PC-3 (cell line): ENCODE measurements around the gene GLS. TPM values are rescaled to one million over a fixed set of nuclear protein-coding genes. Genes with fewer than 3 reads are reported as not detected.
A peak's percentile ranks its signal among the peaks of the same experiment; 100 is the strongest.

Source experiments
- ATAC-seq: fragments of 200-7000 bp; cut with Tn5 transposase; 2 replicates; pipeline ENCODE4 v1.9.1; 2020; ENCODE audit warnings: mild to moderate bottlenecking, moderate library complexity
- BruUV-seq: library from RNA; stranded (reverse); fragments of 400-500 nt; replicated peaks from 2 replicates; lab custom pipeline; 2021; lab: Mats Ljungman, UMichigan
- CTCF ChIA-PET: fragments of 300-600 bp; sonication (Branson Sonifier 250); formaldehyde crosslinking; loops from one replicate; lab custom pipeline; 2022; ENCODE audit warnings: antibody characterized with exemption; lab: Charles Lee
- POLR2A ChIA-PET: fragments of 300-600 bp; sonication (Branson Sonifier 250); formaldehyde crosslinking; loops from one replicate; lab custom pipeline; 2022; ENCODE audit warnings: antibody characterized with exemption; ENCODE audit not compliant: unreplicated experiment; lab: Charles Lee
- DNase-seq: peaks from one replicate; pipeline ENCODE4 v3.0.0-alpha.2; 2015
- H2AFZ ChIP-seq: fragments of 300-600 bp; sonication (generic); 2 replicates; pipeline ENCODE4 v1.6.0; 2016; ENCODE audit warnings: antibody characterized with exemption, low read length
- H3F3A ChIP-seq: fragments of 300-600 bp; sonication (generic); one replicate; pipeline ENCODE4 v1.6.0; 2017; ENCODE audit warnings: antibody characterized with exemption, low read length, control low read depth, mild to moderate bottlenecking; ENCODE audit not compliant: unreplicated experiment
- H3K27ac ChIP-seq: fragments of 300-600 bp; sonication (generic); 2 replicates; pipeline ENCODE4 v1.5.1; 2016; ENCODE audit warnings: mild to moderate bottlenecking, low read length
- H3K27me3 ChIP-seq: fragments of 300-600 bp; sonication (generic); 2 replicates; pipeline ENCODE4 v1.6.1; 2016; ENCODE audit warnings: low read length, mixed read lengths
- H3K36me3 ChIP-seq: fragments of 300-600 bp; sonication (generic); 2 replicates; pipeline ENCODE4 v1.6.1; 2016; ENCODE audit warnings: low read depth, mixed run types, low read length, mixed read lengths
- H3K4me1 ChIP-seq: fragments of 300-600 bp; sonication (generic); 2 replicates; pipeline ENCODE4 v1.5.1; 2016; ENCODE audit warnings: low read length; ENCODE audit not compliant: insufficient read depth
- H3K4me2 ChIP-seq: fragments of 300-600 bp; sonication (generic); 2 replicates; pipeline ENCODE4 v1.6.0; 2016; ENCODE audit warnings: low read length
- H3K4me3 ChIP-seq: fragments of 300-600 bp; sonication (generic); 2 replicates; pipeline ENCODE4 v1.5.1; 2016; ENCODE audit warnings: mild to moderate bottlenecking, low read length, mixed read lengths
- H3K79me2 ChIP-seq: fragments of 300-600 bp; sonication (generic); 2 replicates; pipeline ENCODE4 v1.6.1; 2017; ENCODE audit warnings: low read length, mixed read lengths
- H3K9ac ChIP-seq: fragments of 300-600 bp; sonication (generic); 2 replicates; pipeline ENCODE4 v1.6.0; 2016; ENCODE audit warnings: mild to moderate bottlenecking, low read length
- H3K9me2 ChIP-seq: fragments of 300-600 bp; sonication (generic); replicated peaks from 2 replicates; pipeline ENCODE4 v1.6.1; 2016; ENCODE audit warnings: mixed run types, low read length, mixed read lengths
- H3K9me3 ChIP-seq: fragments of 300-600 bp; sonication (generic); 2 replicates; pipeline ENCODE4 v1.6.1; 2016; ENCODE audit warnings: low read length, mixed read lengths
- H4K20me1 ChIP-seq: fragments of 300-600 bp; sonication (generic); 2 replicates; pipeline ENCODE4 v1.6.1; 2016; ENCODE audit warnings: low read length, mixed read lengths
- EZH2 ChIP-seq: fragments of 300-600 bp; sonication (generic); IDR thresholded peaks from one replicate; pipeline ENCODE4 v1.6.1; 2017; ENCODE audit warnings: antibody characterized with exemption, mild to moderate bottlenecking, low read length; ENCODE audit not compliant: unreplicated experiment
- EZH2phosphoT487 ChIP-seq: fragments of 300-600 bp; sonication (generic); IDR thresholded peaks from 2 replicates; pipeline ENCODE4 v1.6.1; 2018; ENCODE audit warnings: mild to moderate bottlenecking, antibody characterized with exemption, low read length, borderline replicate concordance
- intact Hi-C: fragments of 100-400 bp; cut with micrococcal nuclease; formaldehyde crosslinking; loops from 2 replicates; pipeline ENCODE4 v1.9.0; 2023
- total RNA-seq: library from RNA; depleted of rRNA; stranded (reverse); fragments of >200 nt; gene quantifications from 2 replicates; pipeline ENCODE4 v1.2.3, GENCODE V29; 2014
- TF ChIP-seq, protein P1 (sequence below): fragments of 300-600 bp; sonication (generic); conservative IDR thresholded peaks from 2 replicates; pipeline ENCODE4 v1.5.1; 2017; ENCODE audit warnings: antibody characterized with exemption, low read depth, mild to moderate bottlenecking, low read length

Gene GLS
- total RNA-seq, 1 experiment from 2014 or later = 67.4 TPM

DNA sequence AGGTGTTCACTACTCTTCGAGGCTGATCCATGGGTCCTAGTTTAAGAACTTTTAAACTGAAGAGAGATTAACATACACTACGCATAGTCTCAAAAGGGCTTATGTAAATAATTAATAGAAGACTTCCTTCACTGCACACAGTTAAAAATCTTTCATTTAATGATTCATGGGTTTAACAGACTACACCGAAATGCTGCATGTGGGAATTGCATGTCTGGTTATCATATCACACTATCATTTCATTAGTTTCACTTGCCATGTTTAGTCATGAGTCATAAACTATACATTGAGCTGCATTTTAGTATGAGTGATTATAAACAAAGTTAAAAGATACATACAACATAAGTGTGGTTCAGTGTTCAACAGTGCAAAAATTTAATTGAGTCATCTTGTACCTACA is 31.2 kb downstream of the GLS start:
- DNase-seq = peak; percentile 54
- ChIA-PET POLR2A (interaction anchor here (0.5 kb wide), 1 partner anchor 31 kb away, joined by 6 read pairs; no protein-coding TSS in a partner anchor), CTCF (no interaction called here)
- H2AFZ ChIP-seq = no peak overlapping the region
- BruUV-seq = no TSS peak
- no peak overlapping the region for H3K9ac ChIP-seq
- H3K4me2 ChIP-seq = no peak overlapping the region
- H3K27ac ChIP-seq = 0 out of 2 replicates have a peak overlapping the region, but pooled peaks have one; percentile 2
- no peaks in the 10 kb centered on the region for H3F3A ChIP-seq
- intact Hi-C loops = no loop called here
- no peaks in the 10 kb centered on the region for H4K20me1 ChIP-seq
- TF ChIP-seq EZH2 (no peak), EZH2phosphoT487 (no peak)
- TF ChIP-seq, protein P1, sequence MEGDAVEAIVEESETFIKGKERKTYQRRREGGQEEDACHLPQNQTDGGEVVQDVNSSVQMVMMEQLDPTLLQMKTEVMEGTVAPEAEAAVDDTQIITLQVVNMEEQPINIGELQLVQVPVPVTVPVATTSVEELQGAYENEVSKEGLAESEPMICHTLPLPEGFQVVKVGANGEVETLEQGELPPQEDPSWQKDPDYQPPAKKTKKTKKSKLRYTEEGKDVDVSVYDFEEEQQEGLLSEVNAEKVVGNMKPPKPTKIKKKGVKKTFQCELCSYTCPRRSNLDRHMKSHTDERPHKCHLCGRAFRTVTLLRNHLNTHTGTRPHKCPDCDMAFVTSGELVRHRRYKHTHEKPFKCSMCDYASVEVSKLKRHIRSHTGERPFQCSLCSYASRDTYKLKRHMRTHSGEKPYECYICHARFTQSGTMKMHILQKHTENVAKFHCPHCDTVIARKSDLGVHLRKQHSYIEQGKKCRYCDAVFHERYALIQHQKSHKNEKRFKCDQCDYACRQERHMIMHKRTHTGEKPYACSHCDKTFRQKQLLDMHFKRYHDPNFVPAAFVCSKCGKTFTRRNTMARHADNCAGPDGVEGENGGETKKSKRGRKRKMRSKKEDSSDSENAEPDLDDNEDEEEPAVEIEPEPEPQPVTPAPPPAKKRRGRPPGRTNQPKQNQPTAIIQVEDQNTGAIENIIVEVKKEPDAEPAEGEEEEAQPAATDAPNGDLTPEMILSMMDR = no peak
- H3K9me2 ChIP-seq = no peaks in the 10 kb centered on the region
- no peaks in the 10 kb centered on the region for H3K9me3 ChIP-seq
- H3K79me2 ChIP-seq = 0 out of 2 replicates have a peak, but pooled peaks cover 6% of the 10 kb centered on the region
- ATAC-seq = peak; percentile 72
- peaks cover 19% of the 10 kb centered on the region for H3K4me1 ChIP-seq
- no peaks in the 10 kb centered on the region for H3K27me3 ChIP-seq
- peaks cover 51% of the 10 kb centered on the region for H3K36me3 ChIP-seq
- H3K4me3 ChIP-seq = no peak overlapping the region

DNA sequence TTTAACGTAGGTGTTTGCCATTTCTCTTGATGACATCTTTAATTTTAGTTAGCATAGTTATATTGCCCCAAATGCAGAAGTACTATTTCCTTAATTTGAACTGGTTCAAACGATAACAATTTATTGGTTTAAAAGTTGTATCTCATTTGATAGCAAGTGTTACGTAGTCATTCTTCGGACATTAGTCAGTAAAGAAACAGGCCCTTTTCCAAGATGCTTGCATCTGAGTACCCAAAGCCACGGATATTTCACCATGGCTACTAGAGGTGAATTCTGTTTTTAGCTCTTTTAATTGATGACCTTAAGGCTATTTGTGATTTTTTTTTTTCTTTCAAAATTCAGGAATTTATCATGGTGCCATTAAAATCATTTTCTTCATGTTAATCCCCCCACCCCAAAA is 32.1 kb downstream of the GLS start:
- no TSS peak for BruUV-seq
- H3K4me2 ChIP-seq = no peak overlapping the region

DNA sequence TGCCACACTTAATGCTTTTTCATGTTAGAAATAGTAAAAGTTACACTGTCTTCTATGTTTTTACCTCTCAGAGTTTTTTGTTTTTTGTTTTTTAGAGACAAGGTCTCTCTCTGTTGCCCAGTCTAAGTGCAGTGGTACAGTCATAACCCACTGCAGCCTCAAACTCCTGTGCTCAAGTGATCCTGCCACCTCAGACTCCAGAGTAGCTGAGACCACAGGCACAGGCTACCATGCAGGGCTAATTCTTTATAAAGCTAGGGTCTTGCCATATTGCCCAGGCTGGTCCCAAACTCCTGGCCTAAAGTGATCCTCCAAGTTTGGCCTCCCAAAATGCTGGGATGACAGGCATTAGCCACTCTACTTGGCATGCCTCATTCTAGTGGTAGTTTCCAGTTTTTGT is 33.1 kb downstream of the GLS start:
- POLR2A ChIA-PET = no interaction called here
- intact Hi-C loops = no loop called here
- no peaks in the 10 kb centered on the region for H3K9me3 ChIP-seq
- no peak for ATAC-seq
- H3K9ac ChIP-seq = no peak overlapping the region
- DNase-seq = no peak
- H2AFZ ChIP-seq = no peak overlapping the region
- H3F3A ChIP-seq = no peaks in the 10 kb centered on the region
- no peak overlapping the region for H3K4me3 ChIP-seq
- no peak overlapping the region for H3K4me2 ChIP-seq
- CTCF ChIA-PET = no interaction called here
- H3K9me2 ChIP-seq = no peaks in the 10 kb centered on the region
- H3K27me3 ChIP-seq = no peaks in the 10 kb centered on the region
- no peak overlapping the region for H3K27ac ChIP-seq
- H3K79me2 ChIP-seq = no peaks in the 10 kb centered on the region
- H4K20me1 ChIP-seq = no peaks in the 10 kb centered on the region
- no TSS peak for BruUV-seq
- TF ChIP-seq EZH2 (no peak), EZH2phosphoT487 (no peak)
- TF ChIP-seq, protein P1 = no peak
- H3K36me3 ChIP-seq = peaks cover 62% of the 10 kb centered on the region
- peaks cover 19% of the 10 kb centered on the region for H3K4me1 ChIP-seq

More for the DNA sequence above, 32.1 kb downstream of the GLS start:
- Histone ChIP-seq H3K36me3 (peaks cover 60% of the 10 kb centered on the region), H3K4me1 (peaks cover 19% of the 10 kb centered on the region), H3K9ac (no peak overlapping the region), H3K79me2 (0 out of 2 replicates have a peak, but pooled peaks cover 5% of the 10 kb centered on the region), H3K27ac (no peak overlapping the region), H4K20me1 (no peaks in the 10 kb centered on the region), H2AFZ (no peak overlapping the region), H3F3A (no peaks in the 10 kb centered on the region), H3K9me2 (no peaks in the 10 kb centered on the region), H3K9me3 (no peaks in the 10 kb centered on the region), H3K4me3 (no peak overlapping the region), H3K27me3 (no peaks in the 10 kb centered on the region)
- intact Hi-C loops = no loop called here
- TF ChIP-seq, protein P1 = no peak
- TF ChIP-seq EZH2phosphoT487 = no peak
- no peak for TF ChIP-seq EZH2
- ATAC-seq (no peak), DNase-seq (no peak)
- POLR2A ChIA-PET = no interaction called here
- CTCF ChIA-PET = no interaction called here
